NOMO-1 treated with DMSO at 0.1 percent for 48 hours (cell line): Measurements from ENCODE around the gene MX1.

Source experiments
- DNase-seq: peaks from one replicate; lab custom pipeline; 2025; ENCODE audit not compliant: unreplicated experiment; lab: John Stamatoyannopoulos, UW

Gene MX1

DNA sequence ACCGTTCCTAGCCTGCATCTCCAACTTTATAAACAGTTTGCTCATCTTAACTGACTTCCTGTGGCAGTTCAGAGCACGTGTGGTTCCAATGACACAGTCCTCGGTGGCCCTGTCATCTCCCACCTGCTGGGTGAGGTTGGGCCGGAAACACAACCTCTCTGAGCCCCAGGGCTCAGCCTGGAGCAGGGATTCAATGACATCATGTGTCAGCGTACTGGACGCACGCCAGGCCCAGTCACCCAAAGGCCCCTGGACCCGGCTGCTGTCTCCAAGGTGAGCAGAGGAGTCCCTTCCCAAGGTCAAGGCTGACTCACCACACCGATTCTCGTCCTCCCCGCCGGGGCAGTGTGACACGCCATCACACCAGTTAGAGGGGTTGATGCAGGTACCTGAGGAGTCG is 62.0 kb downstream of the MX1 start:
- no peak for DNase-seq

DNA sequence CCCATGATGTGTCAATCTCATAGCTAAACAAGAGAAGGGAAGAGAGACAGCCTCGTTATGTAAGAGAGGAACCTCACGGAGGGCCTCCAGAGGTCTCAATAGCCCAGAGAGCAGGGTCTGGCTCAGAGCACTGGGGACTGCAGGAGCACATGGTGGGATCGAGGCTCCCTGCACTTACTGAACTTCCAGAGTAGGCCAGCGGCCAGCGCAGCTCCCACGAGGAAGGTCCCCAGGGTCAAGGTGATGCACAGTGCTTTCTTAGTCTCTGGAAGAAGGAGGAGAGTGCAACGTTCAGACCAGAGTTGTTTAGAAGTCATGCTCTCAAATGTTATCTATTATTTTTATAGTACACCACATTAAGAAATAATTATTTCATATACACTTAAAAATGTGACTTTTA is 63.3 kb downstream of the MX1 start:
- no peak for DNase-seq

DNA sequence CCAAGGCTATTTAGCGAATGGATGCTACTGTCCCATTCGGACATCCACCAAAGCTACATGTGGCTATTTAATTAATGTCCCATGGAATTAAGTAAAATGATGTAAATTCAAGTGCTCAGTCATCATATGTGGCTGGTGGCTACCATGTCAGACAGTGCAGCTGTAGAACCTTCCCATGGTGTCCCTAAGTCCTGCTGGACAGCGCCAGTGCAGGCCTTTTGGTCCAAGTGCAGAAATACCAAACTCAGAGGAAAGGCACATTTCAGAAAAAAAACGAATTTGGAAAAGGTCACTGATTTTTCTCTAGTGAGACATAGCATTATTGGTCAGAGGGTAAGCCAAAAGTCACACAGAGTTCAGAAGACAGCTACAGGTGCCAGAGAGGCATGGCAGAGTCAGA is 64.3 kb downstream of the MX1 start:
- no peak for DNase-seq

DNA sequence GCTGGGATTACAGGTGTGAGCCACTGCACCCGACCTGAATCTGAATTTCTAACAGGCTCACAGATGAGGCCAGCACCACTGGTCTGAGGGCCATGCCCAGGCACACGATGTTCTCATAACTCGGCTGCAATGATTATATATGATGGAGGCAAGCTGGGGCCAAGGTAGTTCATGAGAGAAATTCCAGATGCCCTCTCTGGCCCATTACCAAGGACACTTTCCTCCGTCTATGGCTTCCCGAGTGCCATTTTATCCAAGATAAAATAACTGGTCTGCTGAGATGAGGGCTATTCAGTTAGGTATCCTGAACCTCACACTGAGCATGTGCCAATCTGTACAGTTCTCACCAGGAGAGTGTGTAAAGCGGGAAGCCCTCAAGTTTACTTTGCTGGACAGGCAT is 65.4 kb downstream of the MX1 start:
- no peak for DNase-seq

DNA sequence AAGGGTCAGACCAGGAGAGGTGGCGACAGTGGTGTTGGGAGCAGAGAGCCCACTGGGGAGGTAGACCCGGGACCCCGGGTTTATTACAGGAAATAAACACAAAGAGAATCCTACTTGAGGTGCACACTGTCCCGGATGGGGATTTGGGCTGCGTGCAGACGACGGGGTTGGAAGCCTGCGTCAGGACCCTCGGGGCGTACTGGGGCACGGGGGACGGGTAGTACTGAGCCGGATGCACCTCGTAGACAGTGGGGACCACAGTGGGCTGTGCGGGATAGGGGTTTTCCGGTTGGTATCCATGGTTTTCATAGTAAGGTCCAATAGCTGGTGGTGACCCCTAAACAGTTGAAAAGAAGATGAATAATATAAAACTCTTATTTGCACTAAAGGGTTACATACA is 68.2 kb downstream of the MX1 start:
- DNase-seq = no peak

DNA sequence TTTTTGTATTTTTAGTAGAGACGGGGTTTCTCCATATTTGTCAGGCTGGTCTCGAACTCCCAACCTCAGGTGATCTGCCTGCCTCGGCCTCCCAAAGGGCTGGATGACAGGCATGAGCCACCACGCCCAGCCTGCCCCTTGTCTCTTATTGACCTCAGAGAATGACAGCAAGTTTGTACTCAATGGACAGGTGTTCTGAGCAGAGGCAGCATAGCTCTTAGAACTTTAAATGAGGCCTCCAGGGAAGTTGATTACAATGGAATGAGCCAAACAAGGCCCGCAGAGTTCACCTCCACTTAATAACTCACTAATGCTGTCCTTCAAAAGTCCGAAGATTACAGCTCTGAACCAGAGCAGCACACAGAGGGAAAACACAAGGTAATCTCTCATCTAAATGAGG is 71.0 kb downstream of the MX1 start:
- no peak for DNase-seq

DNA sequence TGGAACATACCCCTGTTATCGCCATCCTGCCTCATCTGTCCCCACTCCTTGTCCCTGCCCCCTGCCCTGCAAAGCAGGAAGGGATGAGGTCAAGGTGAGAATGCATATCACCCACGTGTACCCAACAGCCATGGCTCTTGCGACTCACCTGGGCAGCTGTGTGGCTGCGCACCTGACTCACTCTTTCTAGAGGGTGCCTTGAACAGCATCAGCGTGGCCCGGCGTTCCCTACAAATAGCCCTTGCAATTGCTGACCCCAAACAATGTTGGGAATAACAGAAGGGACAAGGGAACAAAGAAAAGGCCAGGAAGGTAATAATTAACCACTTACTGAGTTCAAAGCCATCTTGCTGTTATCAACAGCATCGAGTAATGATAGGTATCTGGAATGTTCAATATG is 71.7 kb downstream of the MX1 start:
- no peak for DNase-seq

DNA sequence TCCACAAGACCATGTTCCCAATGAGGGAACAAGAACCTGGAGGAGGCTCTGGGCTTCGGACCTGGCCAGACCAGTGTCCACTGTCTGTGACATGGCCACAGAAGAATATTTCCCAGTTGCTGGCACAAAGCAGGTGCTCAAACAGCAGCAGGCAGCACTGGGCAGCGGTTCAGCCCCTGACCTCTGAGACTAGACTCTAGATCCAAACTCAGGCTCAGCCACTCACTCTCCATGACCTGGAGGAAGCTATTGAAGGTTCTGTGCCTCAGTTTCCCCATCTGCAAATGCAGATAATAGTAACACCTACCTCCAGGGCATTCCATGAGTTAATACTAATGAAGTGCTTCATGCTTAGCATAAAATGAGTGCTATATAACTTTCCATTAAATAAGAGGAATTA is 73.9 kb downstream of the MX1 start:
- no peak for DNase-seq

DNA sequence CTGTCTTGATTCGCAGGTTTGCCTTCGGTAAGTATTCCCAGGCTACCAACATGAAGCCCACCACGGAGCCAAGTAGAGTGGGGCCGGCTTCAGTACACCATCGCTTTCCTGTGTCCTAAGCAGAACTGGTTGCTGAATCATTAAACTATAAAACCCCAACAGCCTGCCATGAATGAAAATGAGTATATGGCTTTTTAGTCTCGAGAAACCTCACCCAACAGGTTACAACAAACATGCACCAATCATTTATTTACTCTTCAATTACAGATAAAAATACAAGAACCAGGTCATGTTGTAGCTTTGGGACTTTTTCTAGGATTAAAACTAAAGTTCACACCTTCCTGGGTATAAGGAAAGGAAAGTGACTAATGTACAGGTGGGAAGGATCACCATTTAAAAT is 74.3 kb downstream of the MX1 start:
- DNase-seq = no peak

DNA sequence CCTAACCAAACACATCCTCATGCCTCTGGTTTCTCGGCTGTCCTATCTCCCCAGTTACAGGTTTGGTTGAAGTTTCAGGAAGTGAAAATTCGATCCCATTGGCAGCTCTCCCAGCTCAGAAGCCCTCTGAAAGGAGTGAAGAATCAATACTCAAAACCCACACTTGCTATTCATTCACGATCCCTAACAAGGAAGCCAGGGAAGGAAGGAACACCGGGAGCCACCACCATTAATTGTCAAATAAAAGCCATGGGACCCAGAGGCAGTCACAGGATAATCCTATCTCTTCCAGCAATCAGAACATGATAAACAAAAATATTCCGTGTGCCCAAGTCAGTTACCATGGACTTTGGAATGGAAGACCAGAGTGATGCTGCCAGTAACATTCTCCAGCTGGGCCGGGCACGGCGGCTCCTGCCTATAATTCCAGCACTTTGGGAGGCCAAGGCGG is 74.9 kb downstream of the MX1 start:
- no peak for DNase-seq

DNA sequence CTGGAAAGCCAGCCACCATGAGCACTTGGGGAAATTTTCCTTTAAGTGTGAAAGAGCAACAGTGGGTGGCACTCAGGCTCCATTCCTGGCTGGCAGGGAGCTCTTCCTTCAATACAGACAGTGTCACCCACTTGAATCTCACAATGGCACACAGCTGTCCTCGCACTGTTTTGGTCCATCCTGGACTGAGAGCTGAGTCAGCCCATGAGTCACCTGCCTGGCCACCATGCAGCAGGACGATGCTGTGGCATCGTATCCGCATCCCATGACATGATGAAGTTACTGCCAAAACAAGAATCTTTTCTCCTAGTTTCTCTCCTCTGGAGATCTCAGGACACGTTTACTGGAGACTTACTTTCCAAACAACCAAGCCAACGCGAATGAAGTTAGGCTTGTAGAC is 75.9 kb downstream of the MX1 start:
- no peak for DNase-seq

DNA sequence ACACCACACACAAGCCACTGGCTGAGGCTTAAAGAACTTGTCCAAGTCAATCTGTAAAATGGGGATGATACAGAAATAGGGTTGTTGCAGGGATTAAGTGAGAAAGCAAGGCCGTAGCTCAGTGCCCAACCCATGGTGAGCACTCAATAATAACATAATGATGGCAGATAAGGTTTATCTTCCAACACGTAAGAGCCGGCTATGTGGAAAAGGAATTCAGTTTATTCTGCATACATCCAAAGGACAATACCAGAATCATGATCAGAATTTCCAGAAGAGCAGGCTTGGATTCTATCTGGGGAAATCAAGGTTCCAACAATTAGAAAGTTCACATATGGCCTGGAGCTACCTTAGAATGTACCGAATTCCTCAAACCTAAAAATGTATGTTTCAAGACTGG is 77.3 kb downstream of the MX1 start:
- DNase-seq = no peak

DNA sequence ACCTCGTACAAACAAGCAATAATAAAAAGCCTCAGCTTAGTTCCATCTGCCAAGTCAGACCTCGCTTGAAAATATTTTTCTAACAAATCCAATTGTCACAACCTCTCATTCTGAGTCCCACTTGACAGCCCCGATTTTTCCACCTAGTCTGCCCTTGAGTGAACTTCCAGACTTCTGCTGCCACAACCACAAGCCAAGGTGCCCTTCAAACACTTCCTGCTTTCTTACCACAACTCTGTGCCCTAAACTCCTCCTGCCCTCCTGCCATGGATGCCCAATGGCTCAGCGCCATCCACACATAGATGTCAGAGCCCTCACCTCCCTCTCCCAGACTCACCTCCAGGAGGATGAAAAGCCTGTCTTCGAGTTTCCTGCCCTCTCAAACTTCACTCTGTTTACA is 78.0 kb downstream of the MX1 start:
- no peak for DNase-seq

DNA sequence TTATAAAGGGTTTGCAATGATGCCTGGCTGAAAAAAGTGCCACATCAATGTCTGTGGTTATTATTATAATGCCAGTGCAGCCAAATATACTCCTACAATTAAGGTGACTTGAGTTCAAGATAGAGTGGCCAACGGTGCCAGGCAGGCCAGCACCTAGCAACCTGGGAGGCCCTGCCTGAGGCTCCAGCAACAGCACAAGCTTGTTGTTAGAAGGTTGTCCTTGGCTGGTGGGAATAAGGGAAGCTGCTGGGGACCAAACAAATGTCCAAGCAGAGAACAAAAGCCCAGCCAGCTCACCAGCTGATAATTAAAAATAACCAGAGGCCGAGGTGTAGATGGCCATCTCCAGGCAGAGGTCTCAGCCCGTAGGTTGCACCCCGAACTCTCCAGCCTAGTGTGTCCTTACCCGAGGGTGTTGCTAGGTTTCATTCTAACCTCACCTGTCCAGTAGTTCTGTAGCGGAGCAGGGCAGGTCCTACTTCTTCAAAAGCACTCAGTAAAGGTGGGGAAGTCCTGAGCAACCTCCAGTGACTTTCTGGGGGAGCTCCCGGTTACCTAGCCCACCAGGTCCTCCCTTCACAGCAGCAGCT is 80.1 kb downstream of the MX1 start:
- no peak for DNase-seq

DNA sequence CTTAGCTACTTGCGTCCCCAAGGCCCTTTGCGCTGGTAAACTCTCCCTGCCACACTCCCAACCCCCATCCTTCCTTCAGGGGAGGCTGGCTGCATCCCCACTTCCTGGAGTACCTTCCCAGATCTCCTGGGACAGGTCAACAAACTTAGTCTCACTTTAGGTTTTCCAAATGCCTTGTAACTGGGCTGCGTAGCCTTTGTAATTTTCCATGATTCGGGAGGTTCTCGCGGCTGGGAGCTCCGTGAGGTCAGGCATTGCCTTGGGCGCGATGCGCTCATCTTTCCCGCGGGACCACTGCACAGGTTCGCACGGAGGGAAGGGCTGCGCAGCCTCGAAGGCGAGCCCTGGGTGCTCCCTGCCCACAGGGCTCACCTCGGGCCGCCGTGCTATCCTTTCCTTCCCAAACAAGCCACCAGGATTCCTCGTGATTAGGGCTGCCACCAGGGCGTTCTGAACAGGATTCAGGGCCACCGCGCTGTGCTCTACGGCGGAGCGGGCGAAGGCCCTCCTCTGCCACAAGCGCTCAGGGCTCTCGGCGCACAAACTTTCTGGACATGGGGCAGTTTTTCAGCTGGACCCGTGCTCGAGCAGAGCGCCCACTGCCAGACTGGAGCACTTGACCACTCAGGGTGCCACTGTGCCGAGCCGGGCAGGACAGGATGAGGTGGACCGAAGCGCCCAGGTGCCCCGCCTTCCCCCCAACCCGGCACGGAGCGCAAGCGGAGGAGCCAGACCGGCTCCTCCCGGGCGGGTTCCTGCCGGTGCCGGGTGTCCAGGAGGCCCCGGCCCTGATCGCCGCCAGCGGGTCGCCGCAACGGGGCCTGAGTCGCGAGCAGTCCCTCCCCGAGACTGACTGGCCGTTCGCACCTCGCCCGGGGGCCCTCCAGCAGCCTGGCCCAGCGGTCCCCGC is 80.8 kb downstream of the MX1 start:
- no peak for DNase-seq

DNA sequence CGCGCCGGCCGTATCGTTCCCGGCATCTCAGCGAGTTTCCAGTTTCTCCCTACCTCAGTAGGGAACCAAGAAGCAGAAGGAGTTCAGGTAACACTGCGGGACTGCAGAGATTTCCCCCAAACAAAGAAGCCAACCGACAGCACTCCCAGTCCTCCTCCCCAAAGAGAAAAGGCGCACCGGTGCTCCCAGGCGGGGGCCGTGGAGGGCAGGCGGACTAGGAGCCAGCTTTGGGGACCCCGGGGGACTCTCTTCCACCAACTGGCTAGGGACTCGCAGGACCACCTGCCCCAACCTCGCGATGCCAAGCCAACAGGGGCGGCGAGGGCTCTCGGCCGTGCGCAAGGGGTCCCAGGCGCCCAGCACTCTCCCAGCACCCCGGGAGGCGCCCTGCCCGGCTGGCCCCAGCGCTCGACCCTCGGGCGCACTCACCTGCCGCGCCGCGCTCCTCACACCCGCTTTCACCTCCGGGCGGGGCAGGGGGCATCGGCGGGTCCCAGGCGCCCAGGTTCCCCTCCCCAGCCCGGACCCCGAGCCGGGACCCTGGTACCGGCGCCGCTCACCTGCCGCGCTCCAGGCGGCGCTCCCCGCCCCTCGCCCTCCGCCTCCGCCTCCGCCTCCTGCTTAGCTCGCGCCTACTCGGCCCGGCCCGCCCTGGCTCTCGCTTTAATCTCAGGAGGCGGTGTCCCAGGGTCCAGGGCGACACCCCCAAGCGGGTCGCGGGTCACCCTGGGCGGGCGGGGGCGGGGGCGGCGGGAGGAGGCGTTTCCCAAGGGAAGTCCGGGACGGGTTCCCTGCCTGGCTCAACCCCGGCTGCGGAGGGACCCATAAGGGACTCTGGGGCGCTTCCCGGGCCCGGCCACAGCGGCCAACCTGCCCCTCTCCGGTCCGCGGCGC is 81.7 kb downstream of the MX1 start, which contains the start of gene TMPRSS2:
Gene TMPRSS2 (minus strand): TSS at position 638 of the 894 bp plus-strand sequence. CDS start 10,025 bp downstream, outside the sequence.
- no peak for DNase-seq

DNA sequence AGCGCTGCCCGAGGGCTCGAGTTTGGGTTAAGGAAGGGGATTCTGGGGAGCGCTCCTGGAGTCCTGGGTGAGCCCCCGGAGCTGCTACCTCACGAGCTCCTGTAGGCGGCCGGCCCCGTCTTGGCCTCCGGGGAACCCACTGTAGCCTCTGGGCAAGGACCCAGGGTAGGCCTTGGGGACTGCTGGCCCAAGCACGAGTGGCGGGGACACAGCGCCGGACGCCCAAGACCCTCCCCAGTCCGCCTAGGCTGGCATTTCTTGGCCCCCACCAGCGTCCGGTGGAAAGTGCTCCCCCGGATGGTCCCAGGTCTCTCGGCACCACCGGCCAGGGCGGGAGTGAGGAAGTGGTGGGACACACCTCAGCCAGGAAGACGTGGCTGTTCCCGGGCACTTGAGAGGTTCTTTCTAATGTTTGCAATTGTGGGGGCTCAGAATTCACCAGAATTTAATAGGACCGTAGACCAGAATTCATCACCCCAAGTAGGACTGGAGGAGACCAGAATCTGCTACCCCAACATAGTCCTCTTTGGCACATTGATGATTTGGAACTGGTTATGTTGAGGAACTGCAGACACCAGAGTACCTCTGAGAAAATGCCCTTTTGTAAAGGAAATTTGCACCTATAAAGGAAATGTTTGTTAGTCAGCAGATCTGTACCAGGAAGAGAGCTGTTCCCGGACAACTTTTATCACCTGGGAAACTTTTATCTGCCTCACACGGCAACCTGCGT is 82.5 kb downstream of the MX1 start:
- no peak for DNase-seq
